ENCODE data around the gene CEP83. TPM values are rescaled to one million over a fixed set of nuclear protein-coding genes. Genes with fewer than 3 reads are reported as not detected.
A peak's percentile ranks its signal among the peaks of the same experiment; 100 is the strongest.

CEP83 gene
- total RNA-seq, 1 donor from 2014 or later = 11.6 TPM

- no peaks in the 10 kb centered on the region for H3K9me3 ChIP-seq
- H3K4me3 ChIP-seq = no peak overlapping the region
- no peaks in the 10 kb centered on the region for H3K36me3 ChIP-seq
- DNase-seq = no peak
- no peaks in the 10 kb centered on the region for H3K27me3 ChIP-seq (ENCODE audit: low read depth)
- H3K27ac ChIP-seq = peak overlapping the region; percentile 67
- peaks cover 53% of the 10 kb centered on the region for H3K4me1 ChIP-seq
- TF ChIP-seq, protein P1, sequence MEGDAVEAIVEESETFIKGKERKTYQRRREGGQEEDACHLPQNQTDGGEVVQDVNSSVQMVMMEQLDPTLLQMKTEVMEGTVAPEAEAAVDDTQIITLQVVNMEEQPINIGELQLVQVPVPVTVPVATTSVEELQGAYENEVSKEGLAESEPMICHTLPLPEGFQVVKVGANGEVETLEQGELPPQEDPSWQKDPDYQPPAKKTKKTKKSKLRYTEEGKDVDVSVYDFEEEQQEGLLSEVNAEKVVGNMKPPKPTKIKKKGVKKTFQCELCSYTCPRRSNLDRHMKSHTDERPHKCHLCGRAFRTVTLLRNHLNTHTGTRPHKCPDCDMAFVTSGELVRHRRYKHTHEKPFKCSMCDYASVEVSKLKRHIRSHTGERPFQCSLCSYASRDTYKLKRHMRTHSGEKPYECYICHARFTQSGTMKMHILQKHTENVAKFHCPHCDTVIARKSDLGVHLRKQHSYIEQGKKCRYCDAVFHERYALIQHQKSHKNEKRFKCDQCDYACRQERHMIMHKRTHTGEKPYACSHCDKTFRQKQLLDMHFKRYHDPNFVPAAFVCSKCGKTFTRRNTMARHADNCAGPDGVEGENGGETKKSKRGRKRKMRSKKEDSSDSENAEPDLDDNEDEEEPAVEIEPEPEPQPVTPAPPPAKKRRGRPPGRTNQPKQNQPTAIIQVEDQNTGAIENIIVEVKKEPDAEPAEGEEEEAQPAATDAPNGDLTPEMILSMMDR (IDR thresholded peaks at IDR 0.05) = no peak
- intact Hi-C loops (cut with DNase I) = no loop called here
- no peak for ATAC-seq
Observed at GRCh38 chr12:94267537-94267872, 192.2 kb downstream of the CEP83 start.

- peaks cover 56% of the 10 kb centered on the region for H3K4me1 ChIP-seq
- DNase-seq (no peak), ATAC-seq (no peak)
- no peak overlapping the region for H3K4me3 ChIP-seq
- H3K27me3 ChIP-seq (ENCODE audit: low read depth) = no peaks in the 10 kb centered on the region
- H3K9me3 ChIP-seq = no peaks in the 10 kb centered on the region
- intact Hi-C loops (cut with DNase I) = no loop called here
- peak overlapping the region; percentile 67 for H3K27ac ChIP-seq
- no peaks in the 10 kb centered on the region for H3K36me3 ChIP-seq
- TF ChIP-seq, protein P1 (IDR thresholded peaks at IDR 0.05) = no peak
Observed at GRCh38 chr12:94266796-94267536, 192.7 kb downstream of the CEP83 start.

DNA sequence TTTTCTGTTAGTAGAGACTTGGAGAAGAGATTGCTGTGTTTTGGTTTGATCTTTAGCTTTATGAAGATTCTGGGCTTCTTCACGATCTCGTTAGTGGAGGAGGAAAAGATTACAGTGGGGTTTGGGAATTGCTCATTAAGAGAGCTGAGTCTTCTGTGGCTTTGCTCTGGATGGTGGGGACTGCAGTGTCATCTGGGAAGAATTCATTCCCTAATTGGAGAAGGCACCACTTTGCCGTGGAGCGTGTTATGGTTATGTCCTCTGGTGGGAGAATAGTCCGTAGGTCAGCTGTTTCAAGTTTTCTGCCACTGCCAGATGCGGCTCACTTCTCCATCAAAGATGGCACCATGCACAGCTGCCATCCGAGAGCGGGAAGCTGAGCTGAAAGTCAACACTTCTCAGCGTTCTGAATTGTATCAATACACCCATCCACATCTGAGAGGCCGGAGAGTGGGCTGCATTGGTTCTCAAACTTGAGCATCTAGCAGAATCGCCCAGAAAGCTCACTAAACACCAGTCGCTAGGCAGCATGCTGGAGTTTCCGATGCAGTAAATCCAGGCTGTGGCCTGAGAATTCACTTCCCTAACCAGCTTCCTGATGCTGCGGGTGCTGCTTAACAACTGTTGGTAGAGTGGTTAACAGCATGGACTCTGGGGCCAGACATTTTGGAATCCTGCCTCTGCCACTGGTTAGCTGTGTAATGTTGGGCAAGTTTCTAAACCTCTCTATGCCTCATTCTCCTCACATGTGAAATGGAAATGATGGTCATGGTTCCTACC is 193.5 kb downstream of the CEP83 start:
- Histone ChIP-seq H3K27me3 (ENCODE audit: low read depth) (no peaks in the 10 kb centered on the region), H3K9me3 (no peaks in the 10 kb centered on the region), H3K27ac (peak overlapping the region; percentile 40), H3K4me1 (peaks cover 63% of the 10 kb centered on the region), H3K36me3 (no peaks in the 10 kb centered on the region), H3K4me3 (no peak overlapping the region)
- DNase-seq (no peak), ATAC-seq (no peak)
- TF ChIP-seq, protein P1 (IDR thresholded peaks at IDR 0.05) = no peak
- intact Hi-C loops (cut with DNase I) = no loop called here

DNA sequence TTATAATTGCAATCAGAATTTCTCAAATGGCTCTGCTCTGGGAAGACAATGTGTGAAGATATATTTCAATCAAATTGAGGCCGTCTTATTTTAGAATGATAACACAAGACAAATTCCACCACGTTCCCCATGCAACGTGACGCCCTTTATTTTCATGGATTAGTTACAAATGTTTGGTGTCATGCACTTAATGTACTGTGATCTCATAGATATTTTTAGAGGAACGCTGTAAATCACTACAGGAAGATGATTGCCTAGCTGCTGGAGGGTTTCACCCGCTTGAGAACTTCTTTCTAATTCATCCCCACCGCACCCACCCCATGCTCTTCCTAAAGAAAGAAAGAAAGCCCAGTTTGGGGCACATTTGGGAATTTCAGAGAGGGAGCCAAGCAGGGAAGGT is 194.1 kb downstream of the CEP83 start:
- TF ChIP-seq, protein P1 (IDR thresholded peaks at IDR 0.05) = no peak
- H3K27me3 ChIP-seq (ENCODE audit: low read depth) = no peaks in the 10 kb centered on the region
- ATAC-seq (no peak), DNase-seq (no peak)
- H3K4me1 ChIP-seq = peaks cover 69% of the 10 kb centered on the region
- no peaks in the 10 kb centered on the region for H3K9me3 ChIP-seq
- H3K27ac ChIP-seq = no peak overlapping the region
- H3K36me3 ChIP-seq = no peaks in the 10 kb centered on the region
- intact Hi-C loops (cut with DNase I) = no loop called here
- no peak overlapping the region for H3K4me3 ChIP-seq

- no peak for ATAC-seq
Observed at GRCh38 chr12:94264736-94265485, 194.8 kb downstream of the CEP83 start.

More at GRCh38 chr12:94264736-94265485, 194.8 kb downstream of the CEP83 start:
- intact Hi-C loops (cut with DNase I) = no loop called here
- Histone ChIP-seq H3K4me1 (peaks cover 72% of the 10 kb centered on the region), H3K36me3 (no peaks in the 10 kb centered on the region), H3K4me3 (no peak overlapping the region), H3K27me3 (ENCODE audit: low read depth) (no peaks in the 10 kb centered on the region), H3K9me3 (no peaks in the 10 kb centered on the region), H3K27ac (peak overlapping the region; percentile 88)
- DNase-seq = no peak
- TF ChIP-seq, protein P1 (IDR thresholded peaks at IDR 0.05) = no peak
